Right atrium auricular region (tissue), 2 donors: Measurements from ENCODE around the gene NHSL1. TPM values are rescaled to one million over a fixed set of nuclear protein-coding genes. Genes with fewer than 3 reads are reported as not detected.

Source experiments
- DNase-seq: peaks from one replicate; pipeline ENCODE4 v3.0.0-alpha.2; 2019; ENCODE audit warnings: low spot score
- H3K27ac ChIP-seq, 2 donors: fragments of 200-600 bp; sonication (generic); 1 replicate in 1 of 2; 2 replicates in 1 of 2; pipeline ENCODE4 v1.5.1; 2016 to 2019
- H3K27me3 ChIP-seq, 2 donors: fragments of 200-600 bp; sonication (generic); one replicate each; pipeline versions ENCODE4 v1.5.1 to v1.6.0; 2017 to 2019
- H3K36me3 ChIP-seq: fragments of 200-600 bp; sonication (generic); one replicate; pipeline ENCODE4 v1.5.1; 2016
- H3K4me1 ChIP-seq, 2 donors: fragments of 200-600 bp; sonication (generic); one replicate each; pipeline versions ENCODE4 v1.5.1 to v1.6.0; 2017 to 2019
- H3K4me3 ChIP-seq, 2 donors: fragments of 200-600 bp; sonication (generic); 1 replicate in 1 of 2; 2 replicates in 1 of 2; pipeline ENCODE4 v1.5.1; 2017 to 2019; ENCODE audit warnings: mild to moderate bottlenecking in 1 of 2, moderate library complexity in 1 of 2
- H3K9me3 ChIP-seq, 2 donors: fragments of 200-600 bp; sonication (generic); one replicate each; pipeline ENCODE4 v1.5.1; 2019
- CTCF ChIP-seq, 2 donors: fragments of 200-600 bp; sonication (generic); IDR thresholded peaks; one replicate each; pipeline ENCODE4 v1.5.1; 2019; ENCODE audit warnings: antibody characterized with exemption in 2 of 2
- total RNA-seq, 2 donors: library from RNA; depleted of rRNA; stranded (reverse); fragments of >200 nt; gene quantifications; one replicate each; pipeline ENCODE4 v1.1.0, GENCODE V29; 2016

NHSL1 gene
- total RNA-seq, 2 donors from 2014 or later: 34.3 to 41.6 TPM

DNA sequence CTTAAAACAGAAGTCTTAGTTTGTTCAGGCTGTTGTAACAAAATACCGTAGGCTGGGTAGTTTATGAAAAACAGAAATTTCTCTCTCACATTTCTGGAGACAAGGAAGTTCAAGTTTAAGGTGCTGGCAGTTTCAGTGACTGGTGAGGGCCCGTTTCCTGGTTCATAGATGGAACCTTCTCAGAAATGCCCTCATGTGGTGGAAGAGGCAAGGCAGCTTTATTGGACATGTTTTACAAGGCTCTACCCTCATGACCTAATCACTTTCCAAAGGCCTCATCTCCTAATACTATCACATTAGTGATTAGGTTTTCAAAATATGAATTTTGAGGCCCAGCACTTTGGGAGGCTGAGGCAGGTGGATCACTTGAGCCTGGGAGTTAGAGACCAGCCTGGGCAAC lies 92.9 kb downstream of the NHSL1 start:
- H3K9me3 ChIP-seq: no peaks in the 10 kb centered on the region
- peaks cover 0 to 12% of the 10 kb centered on the region in 2 donors for H3K4me1 ChIP-seq
- H3K4me3 ChIP-seq: no peak overlapping the region
- peaks cover 39% of the 10 kb centered on the region for H3K36me3 ChIP-seq
- TF ChIP-seq CTCF (IDR thresholded peaks at IDR 0.05): no peak
- DNase-seq: no peak
- no peaks in the 10 kb centered on the region for H3K27me3 ChIP-seq
- no peak overlapping the region for H3K27ac ChIP-seq

DNA sequence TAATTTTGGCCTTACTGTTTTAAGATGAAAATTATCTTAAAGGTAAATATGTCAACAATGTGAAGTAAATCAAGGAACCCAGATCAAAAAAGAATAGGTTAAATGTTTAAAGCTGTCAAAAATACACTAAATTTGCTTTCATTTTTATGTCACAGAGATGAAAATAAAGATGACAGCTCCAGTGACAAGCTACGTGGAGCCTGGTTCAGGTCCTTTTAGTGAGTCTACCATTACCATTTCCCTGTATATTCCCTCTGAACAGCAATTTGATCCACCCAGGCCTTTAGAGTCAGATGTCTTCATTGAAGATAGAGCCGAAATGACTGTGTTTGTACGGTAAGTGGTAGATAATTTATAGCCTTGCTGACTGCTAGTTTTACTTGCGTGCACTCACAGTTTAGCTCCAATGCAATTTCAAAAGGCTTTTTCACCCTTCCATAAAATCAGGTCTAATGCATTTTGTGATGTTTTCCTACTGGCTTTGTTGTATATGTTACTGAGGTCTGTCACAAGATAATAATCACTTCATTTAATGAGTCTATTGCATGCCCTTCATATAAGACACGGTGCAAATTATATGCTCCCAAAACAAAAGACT lies 93.4 kb downstream of the NHSL1 start:
- peaks cover 36% of the 10 kb centered on the region for H3K36me3 ChIP-seq
- no peaks in the 10 kb centered on the region for H3K9me3 ChIP-seq
- no peak for TF ChIP-seq CTCF (IDR thresholded peaks at IDR 0.05)
- H3K4me1 ChIP-seq: peaks cover 0 to 12% of the 10 kb centered on the region in 2 donors
- DNase-seq: no peak
- no peak overlapping the region for H3K27ac ChIP-seq
- H3K4me3 ChIP-seq: no peak overlapping the region
- no peaks in the 10 kb centered on the region for H3K27me3 ChIP-seq

DNA sequence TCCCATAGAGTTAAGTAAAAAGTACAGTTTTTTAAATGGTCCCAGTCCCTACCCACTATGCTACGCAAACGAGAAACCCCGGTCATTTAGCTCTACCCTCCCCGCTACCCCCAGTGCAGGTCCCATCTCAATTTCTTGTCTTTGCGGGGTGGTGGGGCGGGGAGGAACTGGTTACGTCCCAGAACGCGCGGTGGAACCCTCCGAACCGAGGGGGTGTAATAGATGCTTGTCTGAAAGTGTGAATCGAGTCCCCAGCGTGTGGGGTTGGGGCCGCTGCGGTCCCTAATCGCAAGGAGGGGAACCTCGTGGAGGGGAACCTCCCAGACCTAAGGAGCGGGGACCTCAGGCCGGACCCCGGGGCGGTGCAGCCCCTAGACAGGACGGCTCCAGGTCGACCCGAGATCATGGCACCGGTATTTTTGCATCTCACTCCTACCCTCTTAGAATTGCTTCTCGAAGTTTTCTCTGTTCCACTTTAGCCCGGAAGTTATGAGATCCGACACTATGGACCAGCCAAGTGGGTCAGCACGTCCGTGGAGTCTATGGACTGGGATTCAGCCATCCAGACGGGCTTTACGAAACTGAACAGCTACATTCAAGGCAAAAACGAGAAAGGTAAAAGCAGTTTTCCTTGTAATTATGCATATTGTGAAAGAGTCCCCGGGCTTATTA lies 94.5 kb downstream of the NHSL1 start:
- no peak for TF ChIP-seq CTCF (IDR thresholded peaks at IDR 0.05)
- H3K36me3 ChIP-seq: peaks cover 31% of the 10 kb centered on the region
- no peak for DNase-seq
- H3K27ac ChIP-seq: peak overlapping the region; percentile 94 to 96
- H3K27me3 ChIP-seq: no peaks in the 10 kb centered on the region
- H3K4me1 ChIP-seq: peaks cover 0 to 12% of the 10 kb centered on the region in 2 donors
- H3K9me3 ChIP-seq: no peaks in the 10 kb centered on the region
- H3K4me3 ChIP-seq: peak overlapping the region; percentile 86 to 91

- Histone ChIP-seq H3K27ac (peak within 1 kb of the TSS; percentile 94 to 96), H3K9me3 (no peaks in the 10 kb centered on the region), H3K36me3 (peaks cover 31% of the 10 kb centered on the region), H3K4me3 (peak within 1 kb of the TSS; percentile 86 to 91), H3K4me1 (peaks cover 0 to 12% of the 10 kb centered on the region in 2 donors), H3K27me3 (no peaks in the 10 kb centered on the region)
- TF ChIP-seq CTCF (IDR thresholded peaks at IDR 0.05): peak; percentile 78 to 84
- DNase-seq: peak; percentile 93
Observed at GRCh38 chr6:138403801-138404665, 95.3 kb downstream of the NHSL1 start, which contains the start of gene HEBP2. TSS of gene HEBP2 (plus strand) at chr6:138404223. CDS start at chr6:138404496, 273 bp downstream.

DNA sequence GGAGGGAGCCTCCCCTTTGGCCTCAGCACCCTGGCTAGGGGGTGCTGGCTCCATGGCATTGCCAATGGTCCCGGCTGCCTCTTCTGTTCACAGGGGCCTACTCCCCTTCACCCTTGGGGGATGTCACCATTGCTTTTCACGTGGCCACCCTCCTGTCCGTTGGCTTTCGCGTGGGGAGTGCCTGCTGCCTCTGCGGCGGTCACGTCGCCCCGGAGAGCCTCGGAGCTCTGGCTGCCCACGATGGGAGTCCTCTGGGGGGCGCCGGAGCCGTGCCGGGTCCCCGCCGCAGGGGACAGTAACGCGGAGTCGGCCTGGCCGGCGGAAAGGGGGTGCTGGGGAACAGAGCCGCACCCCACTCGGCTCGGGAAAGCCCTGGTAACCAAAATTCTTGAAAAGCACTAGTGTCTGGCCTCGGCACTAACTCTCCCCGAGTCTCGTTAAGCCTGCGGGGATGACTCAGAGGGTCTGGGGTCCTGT lies 95.9 kb downstream of the NHSL1 start:
- Histone ChIP-seq H3K27ac (peak overlapping the region; percentile 94 to 96), H3K9me3 (no peaks in the 10 kb centered on the region), H3K4me1 (peaks cover 0 to 12% of the 10 kb centered on the region in 2 donors), H3K36me3 (peaks cover 27% of the 10 kb centered on the region), H3K27me3 (no peaks in the 10 kb centered on the region), H3K4me3 (peak overlapping the region; percentile 86 to 91)
- no peak for TF ChIP-seq CTCF (IDR thresholded peaks at IDR 0.05)
- no peak for DNase-seq
